ENCODE data around the gene HBEGF. TPM values are rescaled to one million over a fixed set of nuclear protein-coding genes. Genes with fewer than 3 reads are reported as not detected.

Gene HBEGF
- total RNA-seq, 1 donor from 2014 or later = 0.49 TPM

- H3K4me3 Mint-ChIP-seq = no peak overlapping the region
- no peak for TF ChIP-seq CTCF (IDR thresholded peaks at IDR 0.05)
- intact Hi-C loops (cut with micrococcal nuclease) = no loop called here
- H3K4me1 Mint-ChIP-seq = no peaks in the 10 kb centered on the region
- no peak overlapping the region for H3K27ac Mint-ChIP-seq
- no peaks in the 10 kb centered on the region for H3K27me3 Mint-ChIP-seq
- no peaks in the 10 kb centered on the region for H3K9me3 Mint-ChIP-seq
- DNase-seq (no peak), ATAC-seq (ENCODE audit: low read depth) (no peak)
- no peaks in the 10 kb centered on the region for H3K36me3 Mint-ChIP-seq (ENCODE audit: low read depth)
- CTCF ChIA-PET = no interaction called here
- POLR2A ChIA-PET = no interaction called here
Observed at GRCh38 chr5:140383300-140383699, 36.9 kb upstream of the HBEGF start.

GRCh38 chr5:140382866-140383265, 36.5 kb upstream of the HBEGF start:
- no peaks in the 10 kb centered on the region for H3K36me3 Mint-ChIP-seq (ENCODE audit: low read depth)
- no peak for TF ChIP-seq CTCF (IDR thresholded peaks at IDR 0.05)
- no peaks in the 10 kb centered on the region for H3K9me3 Mint-ChIP-seq
- H3K4me3 Mint-ChIP-seq = no peak overlapping the region
- POLR2A ChIA-PET = interaction anchor here (1.0 kb wide), 1 partner anchor 19 kb away, joined by 3 read pairs; no protein-coding TSS in a partner anchor
- no peak for ATAC-seq (ENCODE audit: low read depth)
- CTCF ChIA-PET = interaction anchor here (0.6 kb wide), 1 partner anchor 9 kb away, joined by 3 read pairs; no protein-coding TSS in a partner anchor
- no peaks in the 10 kb centered on the region for H3K4me1 Mint-ChIP-seq
- no peak for DNase-seq
- intact Hi-C loops (cut with micrococcal nuclease) = no loop called here
- no peaks in the 10 kb centered on the region for H3K27me3 Mint-ChIP-seq
- H3K27ac Mint-ChIP-seq = no peak overlapping the region

- H3K36me3 Mint-ChIP-seq (ENCODE audit: low read depth) = no peaks in the 10 kb centered on the region
- H3K27ac Mint-ChIP-seq = no peak overlapping the region
- no peak overlapping the region for H3K4me3 Mint-ChIP-seq
- no peak for TF ChIP-seq CTCF (IDR thresholded peaks at IDR 0.05)
- no peaks in the 10 kb centered on the region for H3K9me3 Mint-ChIP-seq
- no peaks in the 10 kb centered on the region for H3K4me1 Mint-ChIP-seq
- DNase-seq (no peak), ATAC-seq (ENCODE audit: low read depth) (no peak)
- no peaks in the 10 kb centered on the region for H3K27me3 Mint-ChIP-seq
- CTCF ChIA-PET = no interaction called here
- intact Hi-C loops (cut with micrococcal nuclease) = no loop called here
- POLR2A ChIA-PET = interaction anchor here (1.0 kb wide), 1 partner anchor 18 kb away, joined by 3 read pairs; no protein-coding TSS in a partner anchor
Observed at GRCh38 chr5:140381972-140382371, 35.6 kb upstream of the HBEGF start.

- ChIA-PET POLR2A (no interaction called here), CTCF (interaction anchor here (1.0 kb wide), 1 partner anchor 9 kb away, joined by 3 read pairs; no protein-coding TSS in a partner anchor)
- Mint-ChIP-seq H3K4me1 (no peaks in the 10 kb centered on the region), H3K27me3 (no peaks in the 10 kb centered on the region), H3K27ac (no peak overlapping the region), H3K4me3 (no peak overlapping the region), H3K36me3 (ENCODE audit: low read depth) (no peaks in the 10 kb centered on the region), H3K9me3 (no peaks in the 10 kb centered on the region)
- no peak for ATAC-seq (ENCODE audit: low read depth)
- DNase-seq = no peak
- intact Hi-C loops (cut with micrococcal nuclease) = no loop called here
- no peak for TF ChIP-seq CTCF (IDR thresholded peaks at IDR 0.05)
Observed at GRCh38 chr5:140381351-140381750, 34.9 kb upstream of the HBEGF start.

- Mint-ChIP-seq H3K4me3 (no peak overlapping the region), H3K9me3 (no peaks in the 10 kb centered on the region), H3K27me3 (no peaks in the 10 kb centered on the region), H3K27ac (peak overlapping the region; percentile 18), H3K36me3 (ENCODE audit: low read depth) (no peaks in the 10 kb centered on the region), H3K4me1 (peaks cover 7% of the 10 kb centered on the region)
- ChIA-PET POLR2A (interaction anchor here (0.6 to 1.9 kb wide), 2 partner anchors 29 to 60 kb away, joined by 4 to 6 read pairs; partner anchors contain the start of gene ANKHD1), CTCF (interaction anchor here (0.9 to 4.5 kb wide), 16 partner anchors 8 to 359 kb away, joined by 3 to 45 read pairs (median 5); partner anchors contain the start of genes IK and NDUFA2)
- peak; percentile 70 for ATAC-seq (ENCODE audit: low read depth)
- no peak for DNase-seq
- TF ChIP-seq CTCF (IDR thresholded peaks at IDR 0.05) = peak; percentile 80
- intact Hi-C loops (cut with micrococcal nuclease) = loop anchor here (1.0 kb wide), 3 partner anchors 262 to 347 kb away; partner anchors contain the start of gene TMCO6
Observed at GRCh38 chr5:140372971-140373487, 26.6 kb upstream of the HBEGF start.

Measured in activated B cell treated with CpG ODN at 0.5 μM for 24 hours (primary cell).